HG03060 (cell line): ENCODE measurements around the gene MOGAT1.

Experiments
- ATAC-seq: cut with Tn5 transposase; IDR thresholded peaks from one replicate; pipeline ENCODE4 v1.9.1; 2021; ENCODE audit warnings: low read depth, moderate number of reproducible peaks; ENCODE audit not compliant: unreplicated experiment

MOGAT1 gene

GRCh38 chr2:222671259-222672067, at the start of gene MOGAT1:
TSS of gene MOGAT1 (plus strand) at chr2:222671658. CDS start at chr2:222671786, 128 bp downstream.
- ATAC-seq: no peak

- ATAC-seq: no peak
Observed at GRCh38 chr2:222621893-222622292, 49.6 kb upstream of the MOGAT1 start.

- no peak for ATAC-seq
Observed at GRCh38 chr2:222622910-222623309, 48.5 kb upstream of the MOGAT1 start.

GRCh38 chr2:222623756-222624309, 47.6 kb upstream of the MOGAT1 start:
- no peak for ATAC-seq

GRCh38 chr2:222627764-222628163, 43.7 kb upstream of the MOGAT1 start:
- ATAC-seq: no peak

- ATAC-seq: no peak
Observed at GRCh38 chr2:222635295-222635694, 36.2 kb upstream of the MOGAT1 start.

- no peak for ATAC-seq
Observed at GRCh38 chr2:222637067-222637466, 34.4 kb upstream of the MOGAT1 start.

- ATAC-seq: no peak
Observed at GRCh38 chr2:222641336-222641735, 30.1 kb upstream of the MOGAT1 start.

- ATAC-seq: no peak
Observed at GRCh38 chr2:222643134-222643533, 28.3 kb upstream of the MOGAT1 start.

- no peak for ATAC-seq
Observed at GRCh38 chr2:222646008-222646407, 25.4 kb upstream of the MOGAT1 start.

GRCh38 chr2:222649801-222650200, 21.7 kb upstream of the MOGAT1 start:
- ATAC-seq: no peak

GRCh38 chr2:222651718-222652418, 19.6 kb upstream of the MOGAT1 start:
- no peak for ATAC-seq

GRCh38 chr2:222652491-222653255, 18.8 kb upstream of the MOGAT1 start:
- no peak for ATAC-seq

- no peak for ATAC-seq
Observed at GRCh38 chr2:222653280-222653679, 18.2 kb upstream of the MOGAT1 start.

- peak; percentile 82 for ATAC-seq
Observed at GRCh38 chr2:222655787-222656525, 15.5 kb upstream of the MOGAT1 start, which contains the start of gene FARSB. TSS of gene FARSB (minus strand) at chr2:222656092. CDS start at chr2:222656073, 19 bp downstream.

GRCh38 chr2:222656526-222657446, 14.7 kb upstream of the MOGAT1 start:
- ATAC-seq: peak; percentile 8

GRCh38 chr2:222663479-222663878, 8.0 kb upstream of the MOGAT1 start:
- no peak for ATAC-seq

- no peak for ATAC-seq
Observed at GRCh38 chr2:222668494-222669154, 2.8 kb upstream of the MOGAT1 start.
